G401.6 (cell line): ENCODE measurements around the gene DONSON.

Experiments used
- FAIRE-seq: peaks from 2 replicates; lab custom pipeline; 2012; peaks lifted over from hg19 to GRCh38; lab: Jason Lieb, UNC

The DONSON gene

DNA sequence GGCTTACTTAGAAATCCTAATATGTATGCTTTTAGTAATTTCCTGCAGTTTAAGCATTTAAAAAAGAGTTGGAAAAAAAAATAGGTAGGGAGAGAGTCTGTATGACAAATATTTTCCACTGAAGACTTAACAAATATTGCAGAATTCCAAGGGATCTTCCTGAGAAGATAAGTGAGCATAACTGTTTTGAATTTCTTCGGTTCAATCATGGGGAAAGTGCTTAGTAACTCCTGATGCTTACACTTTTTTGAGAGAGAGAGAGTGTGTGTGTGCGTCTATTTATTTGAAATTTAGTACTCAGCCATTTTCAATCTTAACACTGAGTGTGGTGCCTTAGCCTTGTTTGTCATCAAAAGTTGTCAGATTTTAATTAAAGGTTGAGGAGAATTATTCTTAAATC, 27.1 kb downstream of the DONSON start:
- no peak for FAIRE-seq

DNA sequence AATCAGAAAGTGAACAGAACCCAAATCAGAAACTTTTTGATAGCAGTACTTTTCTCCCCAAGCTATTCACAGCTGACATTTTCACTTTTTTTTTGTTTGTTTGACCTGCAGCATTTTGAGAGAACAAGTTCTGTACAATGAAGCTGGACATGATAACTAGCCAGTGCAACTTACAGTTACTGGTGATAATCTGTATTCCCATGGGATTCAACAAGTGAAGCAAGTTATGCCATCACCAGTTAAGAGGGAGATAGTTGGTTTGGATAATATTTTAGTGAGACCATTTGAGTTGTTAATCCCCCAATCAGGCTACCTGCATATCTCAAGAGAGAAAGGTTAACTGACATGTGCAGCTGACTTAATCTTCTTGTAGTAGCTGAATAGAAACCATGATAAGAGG, 27.5 kb downstream of the DONSON start:
- no peak for FAIRE-seq

DNA sequence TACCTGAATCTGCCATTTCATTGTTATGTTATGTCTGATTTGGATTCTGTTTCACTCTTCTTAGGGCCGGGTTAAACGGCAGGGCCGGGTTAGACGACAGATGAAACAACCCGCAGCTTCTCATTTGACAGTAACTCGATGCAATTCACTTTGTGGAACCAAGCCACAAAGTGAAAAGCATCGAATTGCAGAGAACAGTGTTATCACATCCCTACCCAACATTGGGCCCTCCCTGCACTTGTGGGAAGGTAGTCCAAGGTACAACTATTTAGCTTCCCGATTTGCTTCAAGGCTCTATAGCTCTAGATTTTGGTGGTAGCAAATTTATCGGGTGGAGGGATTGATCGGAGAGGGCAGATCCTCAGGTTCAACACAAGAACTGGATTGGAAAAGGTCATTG, 28.7 kb downstream of the DONSON start:
- no peak for FAIRE-seq

DNA sequence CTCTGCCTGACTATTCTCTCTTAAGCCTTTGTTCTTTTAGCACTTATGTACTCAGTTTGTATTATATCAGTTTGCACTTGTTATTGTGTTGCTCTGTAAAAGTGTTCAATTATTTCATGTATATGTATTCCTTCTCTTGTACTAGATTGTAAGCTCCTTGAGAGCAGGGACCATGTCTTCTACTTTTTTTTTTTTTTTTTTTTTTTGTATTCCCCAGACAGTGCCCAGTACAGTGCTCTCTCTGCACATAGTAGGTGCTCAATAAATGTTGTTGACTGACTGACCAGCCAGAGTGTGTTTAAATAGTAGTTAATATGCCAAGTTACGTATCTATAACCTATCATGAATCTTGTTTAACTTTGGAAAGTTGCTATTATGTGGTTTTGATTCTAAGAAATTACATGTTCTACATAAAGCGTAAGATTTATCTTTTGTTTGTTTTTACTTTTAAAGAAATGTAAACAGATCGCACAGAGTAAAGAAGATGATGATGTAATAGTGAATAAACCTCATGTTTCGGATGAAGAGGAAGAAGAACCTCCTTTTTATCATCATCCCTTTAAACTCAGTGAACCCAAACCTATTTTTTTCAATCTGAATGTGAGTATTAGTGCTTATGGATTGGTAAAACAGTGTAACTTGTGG, 29.6 kb downstream of the DONSON start:
- FAIRE-seq, result peak; percentile 36

DNA sequence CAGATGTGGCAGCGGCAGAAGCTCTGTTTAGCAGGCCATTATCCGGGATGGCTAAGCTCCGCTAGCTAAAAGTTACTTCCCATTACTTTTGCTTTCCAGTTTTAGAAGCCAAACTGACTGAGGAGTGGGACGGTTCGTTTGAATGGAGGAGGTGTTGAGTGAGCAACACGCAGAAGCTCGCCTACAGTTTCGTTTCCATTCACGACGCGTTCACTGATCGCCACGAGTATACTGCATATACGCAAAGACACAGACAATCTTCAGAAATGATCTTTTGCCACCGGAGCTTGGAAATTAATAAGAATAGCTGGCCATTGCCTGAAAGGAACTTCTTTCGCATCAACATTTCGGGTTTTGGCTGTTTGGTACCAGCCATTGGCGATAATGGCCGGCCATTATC, 31.0 kb downstream of the DONSON start:
- no peak for FAIRE-seq

DNA sequence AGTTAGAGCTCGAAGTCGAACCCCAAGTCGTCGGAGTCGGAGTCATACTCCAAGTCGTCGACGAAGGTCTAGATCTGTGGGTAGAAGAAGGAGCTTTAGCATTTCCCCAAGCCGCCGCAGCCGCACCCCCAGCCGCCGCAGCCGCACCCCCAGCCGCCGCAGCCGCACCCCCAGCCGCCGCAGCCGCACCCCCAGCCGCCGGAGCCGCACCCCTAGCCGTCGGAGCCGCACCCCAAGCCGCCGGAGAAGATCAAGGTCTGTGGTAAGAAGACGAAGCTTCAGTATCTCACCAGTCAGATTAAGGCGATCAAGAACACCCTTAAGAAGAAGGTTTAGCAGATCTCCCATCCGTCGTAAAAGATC, 33.5 kb downstream of the DONSON start:
- no peak for FAIRE-seq

DNA sequence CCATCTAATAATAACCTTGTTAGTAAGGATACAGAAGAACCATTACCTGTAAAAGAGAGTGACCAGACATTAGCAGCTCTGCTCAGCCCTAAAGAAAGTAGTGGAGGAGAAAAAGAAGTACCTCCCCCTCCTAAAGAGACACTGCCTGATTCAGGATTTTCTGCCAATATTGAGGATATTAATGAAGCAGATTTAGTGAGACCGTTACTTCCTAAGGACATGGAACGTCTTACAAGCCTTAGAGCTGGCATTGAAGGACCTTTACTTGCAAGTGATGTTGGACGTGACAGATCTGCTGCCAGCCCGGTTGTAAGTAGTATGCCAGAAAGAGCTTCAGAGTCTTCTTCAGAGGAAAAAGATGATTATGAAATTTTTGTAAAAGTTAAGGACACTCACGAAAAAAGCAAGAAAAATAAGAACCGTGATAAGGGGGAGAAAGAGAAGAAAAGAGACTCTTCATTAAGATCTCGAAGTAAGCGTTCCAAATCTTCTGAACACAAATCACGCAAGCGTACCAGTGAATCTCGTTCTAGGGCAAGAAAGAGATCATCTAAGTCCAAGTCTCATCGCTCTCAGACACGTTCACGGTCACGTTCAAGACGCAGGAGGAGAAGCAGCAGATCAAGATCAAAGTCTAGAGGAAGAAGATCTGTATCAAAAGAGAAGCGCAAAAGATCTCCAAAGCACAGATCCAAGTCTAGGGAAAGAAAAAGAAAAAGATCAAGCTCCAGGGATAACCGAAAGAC, 34.1 kb downstream of the DONSON start:
- no peak for FAIRE-seq

DNA sequence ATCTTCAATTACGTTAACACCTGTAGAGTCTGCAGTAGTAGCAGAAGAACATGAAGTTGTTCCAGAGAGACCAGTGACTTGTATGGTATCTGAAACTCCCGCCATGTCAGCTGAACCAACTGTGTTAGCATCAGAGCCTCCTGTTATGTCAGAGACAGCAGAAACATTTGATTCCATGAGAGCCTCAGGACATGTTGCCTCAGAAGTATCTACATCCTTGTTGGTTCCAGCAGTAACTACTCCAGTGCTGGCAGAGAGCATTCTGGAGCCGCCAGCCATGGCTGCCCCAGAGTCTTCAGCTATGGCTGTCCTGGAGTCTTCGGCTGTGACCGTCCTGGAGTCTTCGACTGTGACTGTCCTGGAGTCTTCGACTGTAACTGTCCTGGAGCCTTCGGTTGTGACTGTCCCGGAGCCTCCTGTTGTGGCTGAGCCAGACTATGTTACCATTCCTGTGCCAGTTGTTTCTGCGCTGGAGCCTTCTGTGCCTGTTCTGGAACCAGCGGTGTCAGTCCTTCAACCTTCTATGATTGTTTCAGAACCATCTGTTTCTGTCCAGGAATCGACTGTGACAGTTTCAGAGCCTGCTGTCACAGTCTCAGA, 35.4 kb downstream of the DONSON start:
- FAIRE-seq, result no peak

DNA sequence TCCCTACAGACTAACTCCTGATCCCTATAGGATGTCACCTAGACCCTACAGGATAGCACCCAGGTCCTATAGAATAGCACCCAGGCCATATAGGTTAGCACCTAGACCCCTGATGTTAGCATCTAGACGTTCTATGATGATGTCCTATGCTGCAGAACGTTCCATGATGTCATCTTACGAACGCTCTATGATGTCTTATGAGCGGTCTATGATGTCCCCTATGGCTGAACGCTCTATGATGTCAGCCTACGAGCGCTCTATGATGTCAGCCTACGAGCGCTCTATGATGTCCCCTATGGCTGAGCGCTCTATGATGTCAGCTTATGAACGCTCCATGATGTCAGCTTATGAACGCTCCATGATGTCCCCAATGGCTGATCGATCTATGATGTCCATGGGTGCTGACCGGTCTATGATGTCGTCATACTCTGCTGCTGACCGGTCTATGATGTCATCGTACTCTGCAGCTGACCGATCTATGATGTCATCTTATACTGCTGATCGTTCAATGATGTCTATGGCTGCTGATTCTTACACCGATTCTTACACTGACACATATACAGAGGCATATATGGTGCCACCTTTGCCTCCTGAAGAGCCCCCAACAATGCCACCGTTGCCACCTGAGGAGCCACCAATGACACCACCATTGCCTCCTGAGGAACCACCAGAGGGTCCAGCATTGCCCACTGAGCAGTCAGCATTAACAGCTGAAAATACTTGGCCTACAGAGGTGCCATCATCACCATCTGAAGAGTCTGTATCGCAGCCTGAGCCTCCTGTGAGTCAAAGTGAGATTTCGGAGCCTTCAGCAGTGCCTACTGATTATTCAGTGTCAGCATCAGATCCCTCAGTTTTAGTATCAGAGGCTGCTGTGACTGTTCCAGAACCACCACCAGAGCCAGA, 36.1 kb downstream of the DONSON start:
- no peak for FAIRE-seq

DNA sequence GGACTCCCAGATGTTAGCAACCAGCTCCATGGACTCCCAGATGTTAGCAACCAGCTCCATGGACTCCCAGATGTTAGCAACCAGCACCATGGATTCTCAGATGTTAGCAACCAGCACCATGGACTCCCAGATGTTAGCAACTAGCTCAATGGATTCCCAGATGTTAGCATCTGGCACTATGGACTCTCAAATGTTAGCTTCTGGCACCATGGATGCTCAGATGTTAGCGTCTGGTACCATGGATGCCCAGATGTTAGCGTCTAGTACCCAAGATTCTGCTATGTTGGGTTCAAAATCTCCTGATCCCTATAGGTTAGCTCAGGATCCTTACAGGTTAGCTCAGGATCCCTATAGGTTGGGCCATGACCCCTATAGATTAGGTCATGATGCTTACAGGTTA, 36.8 kb downstream of the DONSON start:
- no peak for FAIRE-seq

DNA sequence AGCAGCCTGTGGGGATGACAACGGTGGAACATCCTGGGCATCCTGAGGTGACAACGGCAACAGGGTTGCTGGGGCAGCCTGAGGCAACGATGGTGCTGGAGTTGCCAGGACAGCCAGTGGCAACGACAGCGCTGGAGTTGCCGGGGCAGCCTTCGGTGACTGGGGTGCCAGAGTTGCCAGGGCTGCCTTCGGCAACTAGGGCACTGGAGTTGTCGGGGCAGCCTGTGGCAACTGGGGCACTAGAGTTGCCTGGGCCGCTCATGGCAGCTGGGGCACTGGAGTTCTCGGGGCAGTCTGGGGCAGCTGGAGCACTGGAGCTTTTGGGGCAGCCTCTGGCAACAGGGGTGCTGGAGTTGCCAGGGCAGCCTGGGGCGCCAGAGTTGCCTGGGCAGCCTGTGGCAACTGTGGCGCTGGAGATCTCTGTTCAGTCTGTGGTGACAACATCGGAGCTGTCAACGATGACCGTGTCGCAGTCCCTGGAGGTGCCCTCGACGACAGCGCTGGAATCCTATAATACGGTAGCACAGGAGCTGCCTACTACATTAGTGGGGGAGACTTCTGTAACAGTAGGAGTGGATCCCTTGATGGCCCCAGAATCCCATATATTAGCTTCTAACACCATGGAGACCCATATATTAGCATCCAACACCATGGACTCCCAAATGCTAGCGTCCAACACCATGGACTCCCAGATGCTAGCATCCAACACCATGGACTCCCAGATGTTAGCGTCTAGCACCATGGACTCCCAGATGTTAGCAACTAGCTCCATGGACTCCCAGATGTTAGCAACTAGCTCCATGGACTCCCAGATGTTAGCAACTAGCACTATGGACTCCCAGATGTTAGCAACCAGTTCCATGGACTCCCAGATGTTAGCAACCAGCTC, 37.5 kb downstream of the DONSON start:
- FAIRE-seq, result no peak

DNA sequence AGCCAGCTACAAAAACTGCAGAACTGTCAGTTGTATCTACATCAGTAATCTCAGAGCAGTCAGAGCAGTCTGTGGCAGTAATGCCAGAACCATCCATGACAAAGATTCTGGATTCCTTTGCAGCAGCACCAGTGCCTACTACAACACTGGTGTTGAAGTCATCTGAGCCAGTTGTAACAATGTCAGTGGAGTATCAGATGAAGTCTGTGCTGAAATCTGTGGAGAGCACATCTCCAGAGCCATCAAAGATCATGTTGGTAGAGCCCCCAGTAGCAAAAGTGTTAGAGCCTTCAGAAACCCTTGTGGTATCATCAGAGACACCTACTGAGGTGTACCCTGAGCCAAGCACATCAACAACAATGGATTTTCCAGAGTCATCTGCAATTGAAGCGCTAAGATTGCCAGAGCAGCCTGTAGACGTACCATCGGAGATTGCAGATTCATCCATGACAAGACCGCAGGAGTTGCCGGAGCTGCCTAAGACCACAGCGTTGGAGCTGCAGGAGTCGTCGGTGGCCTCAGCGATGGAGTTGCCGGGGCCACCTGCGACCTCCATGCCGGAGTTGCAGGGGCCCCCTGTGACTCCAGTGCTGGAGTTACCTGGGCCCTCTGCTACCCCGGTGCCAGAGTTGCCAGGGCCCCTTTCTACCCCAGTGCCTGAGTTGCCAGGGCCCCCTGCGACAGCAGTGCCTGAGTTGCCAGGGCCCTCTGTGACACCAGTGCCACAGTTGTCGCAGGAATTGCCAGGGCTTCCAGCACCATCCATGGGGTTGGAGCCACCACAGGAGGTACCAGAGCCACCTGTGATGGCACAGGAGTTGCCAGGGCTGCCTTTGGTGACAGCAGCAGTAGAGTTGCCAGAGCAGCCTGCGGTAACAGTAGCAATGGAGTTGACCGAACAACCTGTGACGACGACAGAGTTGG, 38.4 kb downstream of the DONSON start:
- FAIRE-seq, result no peak

DNA sequence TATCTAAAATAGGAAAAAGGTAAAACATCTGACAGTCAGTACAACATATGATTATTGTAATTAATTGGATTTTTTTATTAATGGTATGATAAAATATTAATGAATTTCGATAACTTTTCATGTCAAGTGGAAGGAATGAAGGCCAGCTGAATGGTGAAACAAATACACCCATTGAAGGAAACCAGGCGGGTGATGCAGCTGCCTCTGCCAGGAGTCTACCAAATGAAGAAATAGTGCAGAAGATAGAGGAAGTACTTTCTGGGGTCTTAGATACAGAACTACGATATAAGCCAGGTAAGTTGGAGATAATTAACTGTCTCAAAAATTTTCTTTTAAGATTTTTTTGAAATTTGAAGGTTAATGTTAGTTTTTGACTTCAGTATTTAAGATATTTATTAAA, 42.4 kb downstream of the DONSON start:
- FAIRE-seq, result no peak

DNA sequence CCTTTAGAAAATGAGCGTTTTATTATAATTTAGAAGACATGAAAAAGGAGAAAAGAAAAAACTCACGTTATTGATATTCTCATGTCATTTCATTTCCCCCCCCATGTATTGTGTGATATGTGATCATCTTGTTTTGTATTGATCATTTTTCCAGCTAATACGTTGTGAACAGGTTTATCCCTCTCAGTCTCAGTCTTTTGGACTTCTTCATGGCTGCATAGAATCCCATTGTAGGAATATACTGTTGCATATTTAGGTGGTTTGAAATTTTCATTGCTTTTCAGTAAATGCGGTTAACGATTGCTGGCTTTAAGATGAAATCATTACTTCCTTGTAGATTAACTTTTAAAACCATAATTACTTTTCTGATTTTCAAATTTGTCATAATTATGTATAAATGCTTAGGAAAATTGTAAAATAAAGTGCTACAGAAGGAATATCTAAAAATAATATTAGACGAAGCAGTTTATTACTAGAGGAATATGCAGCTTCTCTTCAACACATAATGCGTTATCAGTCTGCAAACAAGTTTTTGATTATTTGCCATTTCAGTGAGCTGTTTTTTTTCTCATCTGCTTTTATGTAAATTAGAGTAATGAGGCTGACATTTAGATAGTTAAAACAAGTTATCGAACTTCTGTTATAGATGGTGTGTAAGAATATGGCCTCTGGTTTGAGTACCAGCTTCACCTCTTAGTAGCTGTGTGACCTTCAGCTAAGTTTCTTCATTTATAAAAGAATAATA, 43.9 kb downstream of the DONSON start:
- no peak for FAIRE-seq

DNA sequence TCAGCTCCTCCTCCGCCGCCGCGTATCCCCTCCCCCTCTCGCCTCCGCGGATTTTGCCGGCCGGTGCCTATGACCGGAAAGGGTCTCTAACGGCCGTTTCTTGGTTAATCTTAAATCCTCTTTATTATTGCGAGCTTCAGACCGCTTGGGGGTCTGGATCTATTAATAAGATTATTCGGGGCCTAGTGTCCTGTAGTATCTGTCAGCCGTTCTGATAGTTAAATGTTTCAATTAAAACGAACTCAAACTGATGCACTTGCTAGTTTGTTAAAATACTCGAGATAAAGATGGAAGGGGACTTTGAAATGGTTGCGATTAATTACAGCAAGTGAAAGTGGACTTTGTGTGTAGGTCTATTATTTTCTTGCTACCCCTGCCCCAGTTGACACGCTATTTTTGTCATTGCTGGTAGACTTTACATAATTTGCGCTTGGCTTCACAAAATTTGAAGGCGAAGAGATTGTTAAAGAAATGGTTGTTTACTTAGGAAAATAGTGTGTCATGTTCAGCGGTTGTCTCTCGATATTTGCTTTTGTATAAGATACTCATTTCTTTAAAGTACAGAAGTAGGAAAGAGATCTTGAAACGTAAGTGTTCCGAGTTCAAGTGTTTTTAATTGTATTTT, 44.9 kb downstream of the DONSON start:
- no peak for FAIRE-seq

DNA sequence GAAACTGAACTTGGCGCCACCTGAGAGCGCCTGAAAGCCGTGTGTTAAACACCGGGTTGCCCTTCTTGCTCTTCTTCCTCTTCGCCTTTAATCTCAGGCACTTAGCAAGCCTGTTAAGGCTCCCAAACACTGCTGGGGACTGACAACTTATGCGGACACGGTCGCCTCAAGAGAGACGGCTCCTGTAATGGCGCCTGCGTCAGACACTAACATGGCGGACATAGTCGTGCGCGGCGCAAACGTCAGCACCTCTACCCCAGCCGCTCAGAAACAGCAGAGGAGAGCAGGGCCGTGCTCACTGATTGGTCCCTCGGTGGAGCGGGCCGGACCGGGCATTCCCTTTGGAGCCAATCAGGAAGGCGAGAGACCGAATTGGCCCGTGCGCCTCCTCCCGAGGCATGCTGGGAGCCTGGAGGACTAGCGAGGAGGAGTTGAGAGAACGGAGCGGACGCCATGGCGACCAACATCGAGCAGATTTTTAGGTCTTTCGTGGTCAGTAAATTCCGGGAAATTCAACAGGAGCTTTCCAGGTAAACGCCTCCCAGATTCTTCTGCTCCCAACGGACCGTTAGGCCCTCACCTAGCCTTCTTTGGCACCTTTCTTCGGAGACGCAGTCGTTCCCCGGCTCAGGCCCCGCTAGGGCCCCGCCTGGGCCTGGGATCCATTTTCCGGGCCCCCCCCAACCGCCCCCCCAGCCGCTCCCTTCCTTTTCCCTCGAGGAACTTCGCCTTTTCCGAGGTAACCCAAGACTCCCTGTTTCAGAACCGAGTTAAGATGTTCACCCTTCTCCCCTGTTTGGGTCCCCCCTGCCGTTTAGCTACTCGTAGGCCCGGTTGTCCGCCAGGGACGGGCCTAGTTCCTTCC, 45.6 kb downstream of the DONSON start, which contains the start of gene SON:
Gene SON, plus strand, starts transcription at position 399 of the 865 bp plus-strand sequence. Its CDS starts 55 bp downstream, at position 454.
- FAIRE-seq, result peak; percentile 97

DNA sequence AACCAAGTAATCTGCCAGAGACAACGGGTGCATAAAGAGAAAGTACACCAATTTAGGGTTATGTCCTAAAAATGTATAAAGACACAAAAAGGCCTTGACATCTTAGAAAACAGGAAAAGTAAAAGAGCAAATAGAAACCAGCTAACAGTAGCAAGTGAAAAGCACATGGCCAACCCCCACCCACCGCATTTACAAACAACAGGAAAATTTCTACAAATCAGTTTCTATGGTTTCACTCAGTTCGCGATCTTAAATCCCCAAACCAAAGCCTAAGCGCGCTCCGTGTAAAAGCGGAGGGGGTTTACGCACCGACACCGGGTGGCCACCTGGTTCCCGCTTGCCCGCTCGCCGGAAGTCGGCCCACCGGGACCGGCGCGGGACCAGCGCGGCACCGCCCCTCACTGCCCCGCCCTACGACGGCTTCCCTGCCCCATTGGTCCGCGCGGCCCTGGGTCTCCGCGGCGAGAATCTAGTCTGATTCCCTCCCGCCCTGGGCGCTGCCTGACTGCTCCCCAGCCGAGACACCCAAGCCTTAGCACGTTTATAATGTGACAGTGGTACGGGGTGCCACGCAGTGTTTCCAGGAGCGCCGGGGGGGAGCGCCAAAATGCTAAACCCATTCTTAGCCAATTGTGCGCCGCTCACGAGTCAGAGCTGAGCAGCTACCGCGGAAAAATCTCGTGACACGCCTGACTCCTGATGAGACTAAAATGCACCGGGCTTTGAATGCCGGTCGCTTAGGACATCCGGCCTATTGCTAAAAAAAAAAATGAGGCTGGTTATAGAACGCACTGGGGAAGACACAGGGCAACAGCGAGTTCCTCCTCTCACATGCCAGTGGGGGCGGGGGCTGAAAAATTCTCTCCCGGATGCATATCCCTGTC, 46.5 kb downstream of the DONSON start, which contains the start of gene GART:
Gene GART, minus strand, starts transcription at position 362 of the 884 bp plus-strand sequence. CDS start 2,802 bp downstream, outside the sequence.
- FAIRE-seq, result peak; percentile 17
